HepG2 (cell line): Measurements from ENCODE around the gene CMPK1. TPM values are rescaled to one million over a fixed set of nuclear protein-coding genes. Genes with fewer than 3 reads are reported as not detected.

ENCODE experiments used
- ARID5B ChIP-seq: IDR thresholded peaks from 2 replicates; pipeline ENCODE4 v1.4.0; 2020; ENCODE audit warnings: mild to moderate bottlenecking, missing genetic modification reagents
- ATF7-NPFF ChIP-seq: sonication (generic); formaldehyde crosslinking; IDR thresholded peaks from 2 replicates; pipeline ENCODE4 v1.8.1; 2023; ENCODE audit warnings: mild to moderate bottlenecking, low read depth, missing genetic modification reagents, moderate library complexity
- BHLHE40 ChIP-seq: IDR thresholded peaks from 2 replicates; pipeline ENCODE4 v1.6.1; 2011; ENCODE audit warnings: low read length, improper control_type of control experiment
- CBX5 ChIP-seq: sonication (generic); formaldehyde crosslinking; IDR thresholded peaks from 2 replicates; pipeline ENCODE4 v1.4.0; 2020; ENCODE audit warnings: missing genetic modification reagents, borderline replicate concordance
- EP300 ChIP-seq, 3 experiments: sonication (generic) in 1 of 3; formaldehyde crosslinking in 1 of 3; IDR thresholded peaks; 2 replicates each; pipeline versions ENCODE4 v1.5.1 to v1.6.1; 2011 to 2020; ENCODE audit warnings: low read depth in 2 of 3, low read length in 2 of 3, borderline replicate concordance in 1 of 3, improper control_type of control experiment in 1 of 3, mild to moderate bottlenecking in 1 of 3, missing genetic modification reagents in 1 of 3, moderate library complexity in 1 of 3
- FOXJ3 ChIP-seq: sonication (generic); formaldehyde crosslinking; IDR thresholded peaks from 2 replicates; pipeline ENCODE4 v1.4.0; 2020; ENCODE audit warnings: missing genetic modification reagents, mild to moderate bottlenecking, borderline replicate concordance
- HDAC2 ChIP-seq: sonication (generic); formaldehyde crosslinking; IDR thresholded peaks from 2 replicates; pipeline ENCODE4 v1.4.0; 2020; ENCODE audit warnings: missing genetic modification reagents
- HNF4A ChIP-seq: sonication (generic); formaldehyde crosslinking; IDR thresholded peaks from 2 replicates; pipeline ENCODE4 v1.4.0; 2020; ENCODE audit warnings: missing genetic modification reagents
- HNF4G ChIP-seq, 2 experiments: sonication (generic) in 1 of 2; formaldehyde crosslinking in 1 of 2; IDR thresholded peaks; 2 replicates each; pipeline versions ENCODE4 v1.4.0 to v1.6.1; 2011 to 2020; ENCODE audit warnings: borderline replicate concordance in 2 of 2, low read depth in 2 of 2, mild to moderate bottlenecking in 2 of 2, low read length in 1 of 2, missing genetic modification reagents in 1 of 2, moderate library complexity in 1 of 2
- HOXA3 ChIP-seq: sonication (generic); formaldehyde crosslinking; IDR thresholded peaks from 2 replicates; pipeline ENCODE4 v1.5.0; 2020; ENCODE audit warnings: missing genetic modification reagents
- ISL2 ChIP-seq: sonication (generic); formaldehyde crosslinking; IDR thresholded peaks from 2 replicates; pipeline ENCODE4 v1.5.0; 2020; ENCODE audit warnings: missing genetic modification reagents
- MIXL1 ChIP-seq: IDR thresholded peaks from 2 replicates; pipeline ENCODE4 v1.6.1; 2016
- NFE2L1 ChIP-seq: sonication (generic); formaldehyde crosslinking; IDR thresholded peaks from 2 replicates; pipeline ENCODE4 v1.4.0; 2020; ENCODE audit warnings: missing genetic modification reagents, mild to moderate bottlenecking, borderline replicate concordance
- NR2F6 ChIP-seq, 2 experiments: IDR thresholded peaks; 2 replicates each; pipeline ENCODE4 v1.6.1; 2016; ENCODE audit warnings: antibody characterized with exemption in 1 of 2, mild to moderate bottlenecking in 1 of 2
- PITX1 ChIP-seq: sonication (generic); formaldehyde crosslinking; IDR thresholded peaks from 2 replicates; pipeline ENCODE4 v1.5.1; 2020; ENCODE audit warnings: mild to moderate bottlenecking, missing genetic modification reagents
- RARA ChIP-seq: IDR thresholded peaks from 2 replicates; pipeline ENCODE4 v1.6.1; 2016; ENCODE audit warnings: missing genetic modification reagents, missing compliant biosample characterization
- REPIN1 ChIP-seq: sonication (generic); formaldehyde crosslinking; IDR thresholded peaks from 2 replicates; pipeline ENCODE4 v1.8.0; 2022; ENCODE audit warnings: missing genetic modification reagents, low read depth, mild to moderate bottlenecking, borderline replicate concordance
- RFX1 ChIP-seq: fragments of 450-650 bp; IDR thresholded peaks from 2 replicates; pipeline ENCODE4 v1.6.1; 2017
- SYNCRIP ChIP-seq: fragments of 200-400 bp; formaldehyde crosslinking; IDR thresholded peaks from 2 replicates; pipeline ENCODE4 v1.6.1; 2018; ENCODE audit warnings: mild to moderate bottlenecking, low read depth, low read length; ENCODE audit not compliant: insufficient read depth
- TBX2 ChIP-seq: sonication (generic); formaldehyde crosslinking; IDR thresholded peaks from 2 replicates; pipeline ENCODE4 v1.5.0; 2020; ENCODE audit warnings: missing genetic modification reagents, mild to moderate bottlenecking, borderline replicate concordance
- TEAD3 ChIP-seq: optimal IDR thresholded peaks from 2 replicates; pipeline ENCODE3; 2016; ENCODE audit warnings: borderline replicate concordance
- YEATS4 ChIP-seq: sonication (generic); formaldehyde crosslinking; IDR thresholded peaks from 2 replicates; pipeline ENCODE4 v1.4.0; 2020; ENCODE audit warnings: missing genetic modification reagents, borderline replicate concordance
- ZFP62 ChIP-seq: sonication (generic); formaldehyde crosslinking; IDR thresholded peaks from 2 replicates; pipeline ENCODE4 v1.4.0; 2020; ENCODE audit warnings: missing genetic modification reagents
- ZMYM4 ChIP-seq: sonication (generic); formaldehyde crosslinking; IDR thresholded peaks from 2 replicates; pipeline ENCODE4 v1.8.1; 2023; ENCODE audit warnings: mild to moderate bottlenecking, missing genetic modification reagents
- ZNF205 ChIP-seq: IDR thresholded peaks from 2 replicates; pipeline ENCODE4 v1.6.1; 2018; ENCODE audit warnings: missing biosample characterization, missing genetic modification reagents
- ZNF232 ChIP-seq: sonication (generic); formaldehyde crosslinking; IDR thresholded peaks from 2 replicates; pipeline ENCODE4 v1.4.0; 2020; ENCODE audit warnings: missing genetic modification reagents, borderline replicate concordance
- ZNF430 ChIP-seq: sonication (generic); formaldehyde crosslinking; IDR thresholded peaks from 2 replicates; pipeline ENCODE4 v1.9.0; 2021; ENCODE audit warnings: mild to moderate bottlenecking, missing genetic modification reagents
- ZNF772 ChIP-seq: sonication (generic); formaldehyde crosslinking; IDR thresholded peaks from 2 replicates; pipeline ENCODE4 v1.5.0; 2020; ENCODE audit warnings: mild to moderate bottlenecking, missing genetic modification reagents
- polyA plus RNA-seq, 8 experiments: library from polyadenylated mRNA; depleted of rRNA in 3 of 8; stranded (reverse) in 7 of 8; unstranded in 1 of 8; fragments of >200 nt; fragmentation: Illumina TruSeq in 4 of 8; extraction: Trizol in 4 of 8; gene quantifications; 2 replicates each; pipeline versions ENCODE4 v1.2.1 to v1.2.3, GENCODE V29; 2011 to 2016; ENCODE audit warnings: low read depth in 4 of 8, missing spikeins in 1 of 8, mixed read lengths in 1 of 8; ENCODE audit not compliant: insufficient read depth in 1 of 8
- total RNA-seq, 5 experiments: library from RNA; depleted of rRNA; stranded (reverse); fragments of >200 nt; fragmentation: Illumina TruSeq; extraction: Trizol; gene quantifications; 2 replicates each; pipeline ENCODE4 v1.2.3, GENCODE V29; 2016; ENCODE audit warnings: low read depth in 1 of 5

CMPK1 gene
- total and polyA plus RNA-seq, 2 of the 13 experiments (the other 11 are each of a cell fraction or from before 2014, with no cell fraction given): 38.3 to 92.0 TPM

GRCh38 chr1:47390843-47391242 is 57.3 kb downstream of the CMPK1 start (continued):
- TF ChIP-seq SYNCRIP: no peak
- TF ChIP-seq TBX2 (CRISPR knock-in tag): peak; percentile 82
- 0 out of 2 replicates have a peak, but pooled peaks have one; percentile 22 for TF ChIP-seq REPIN1 (CRISPR knock-in tag)
- TF ChIP-seq RFX1: no peak
- peak; percentile 85; the same call in 1 of the 2 replicates for TF ChIP-seq ISL2 (CRISPR knock-in tag)
- TF ChIP-seq HDAC2 (CRISPR knock-in tag): 0 out of 2 replicates have a peak, but pooled peaks have one; percentile 27
- 0 out of 2 replicates have a peak, but pooled peaks have one; percentile 58 for TF ChIP-seq BHLHE40
- peak; percentile 46 for TF ChIP-seq HOXA3 (CRISPR knock-in tag)
- TF ChIP-seq PITX1: peak; percentile 64
- TF ChIP-seq ZNF430 (CRISPR knock-in tag): no peak
- peak in 1 of 2 experiments; percentile 73; a peak in 1 of 4 replicates for TF ChIP-seq EP300 (IDR thresholded peaks at IDR 0.05; ENCODE audit: low read depth in 2 of 2, low read length in 2 of 2)
- peak; percentile 40; the same call in 1 of the 2 replicates for TF ChIP-seq EP300 (CRISPR knock-in tag; IDR thresholded peaks at IDR 0.05; ENCODE audit: borderline replicate concordance)
- peak; percentile 87 for TF ChIP-seq NR2F6 (IDR thresholded peaks at IDR 0.05)
- peak; percentile 78 for TF ChIP-seq NR2F6 (CRISPR knock-in tag; IDR thresholded peaks at IDR 0.05)
- TF ChIP-seq ARID5B: 0 out of 2 replicates have a peak, but pooled peaks have one; percentile 14
- peak; percentile 39; the same call in 1 of the 2 replicates for TF ChIP-seq YEATS4 (CRISPR knock-in tag)
- TF ChIP-seq FOXJ3: no peak
- peak; percentile 89 for TF ChIP-seq MIXL1 (CRISPR knock-in tag)
- peak; percentile 74; the same call in 1 of the 2 replicates for TF ChIP-seq HNF4A (CRISPR knock-in tag)
- 0 out of 2 replicates have a peak, but pooled peaks have one; percentile 37 for TF ChIP-seq ZNF232
- peak; percentile 31; the same call in 1 of the 2 replicates for TF ChIP-seq ZMYM4 (CRISPR knock-in tag)
- TF ChIP-seq NFE2L1 (CRISPR knock-in tag): no peak
- no peak for TF ChIP-seq ZFP62 (CRISPR knock-in tag)
- TF ChIP-seq TEAD3 (CRISPR knock-in tag): peak; percentile 80
- TF ChIP-seq HNF4G (IDR thresholded peaks at IDR 0.05; ENCODE audit: borderline replicate concordance, low read depth, low read length): peak; percentile 44; the same call in 1 of the 2 replicates
- no peak for TF ChIP-seq HNF4G (CRISPR knock-in tag; IDR thresholded peaks at IDR 0.05; ENCODE audit: borderline replicate concordance, low read depth)
- TF ChIP-seq ZNF772 (CRISPR knock-in tag): peak; percentile 95
- TF ChIP-seq ZNF205 (CRISPR knock-in tag): no peak
- TF ChIP-seq ATF7-NPFF (CRISPR knock-in tag): 0 out of 2 replicates have a peak, but pooled peaks have one; percentile 30
- peak; percentile 72 for TF ChIP-seq RARA (CRISPR knock-in tag)
- no peak for TF ChIP-seq CBX5 (CRISPR knock-in tag)
